ENCODE measurements around the gene ARL10.

The ARL10 gene

GRCh38 chr5:176388444-176389134, 23.3 kb downstream of the ARL10 start, which contains the start of the genes HIGD2A and NOP16 (continued):
- TF ChIP-seq ZNF488 (tag by site-specific recombination; IDR thresholded peaks at IDR 0.05) (no peak), ZBTB49 (tag by site-specific recombination; IDR thresholded peaks at IDR 0.05; ENCODE audit: low read depth) (no peak), ZNF514 (tag by site-specific recombination; IDR thresholded peaks at IDR 0.05) (no peak), ZNF600 (tag by site-specific recombination; IDR thresholded peaks at IDR 0.05) (peak; percentile 84), WT1 (tag by site-specific recombination; IDR thresholded peaks at IDR 0.05) (peak; percentile 67; the same call in 1 of the 2 replicates), ZNF174 (tag by site-specific recombination; IDR thresholded peaks at IDR 0.05) (no peak), HOXA7 (CRISPR knock-in tag; IDR thresholded peaks at IDR 0.05; ENCODE audit: borderline replicate concordance) (no peak), KLF16 (tag by site-specific recombination; IDR thresholded peaks at IDR 0.05) (peak; percentile 99), ZNF777 (tag by site-specific recombination; IDR thresholded peaks at IDR 0.05; ENCODE audit: borderline replicate concordance) (0 out of 2 replicates have a peak, but pooled peaks have one; percentile 57), ZNF366 (tag by site-specific recombination; conservative IDR thresholded peaks at IDR 0.05) (peak; percentile 97), BCL6B (tag by site-specific recombination; IDR thresholded peaks at IDR 0.05) (no peak)

GRCh38 chr5:176389135-176390123, 24.1 kb downstream of the ARL10 start:
- Histone ChIP-seq H3K27ac (ENCODE audit: extremely low read depth, low read depth, low read length) (peak overlapping the region; percentile 67), H3K4me1 (ENCODE audit: control insufficient read depth, insufficient read depth, low read length) (no peaks in the 10 kb centered on the region), H3K9me3 (ENCODE audit: control insufficient read depth, insufficient read depth, low read depth, low read length) (no peaks in the 10 kb centered on the region), H3K36me3 (ENCODE audit: control insufficient read depth in 2 of 2, insufficient read depth in 1 of 2, low read length in 2 of 2) (peaks cover 0 to 68% of the 10 kb centered on the region in 2 experiments; a peak in 2 of 3 replicates), H3K4me3 (ENCODE audit: low read depth, low read length) (peak overlapping the region; percentile 67)
- CTCF ChIA-PET, result interaction anchor here (0.7 to 1.0 kb wide), 2 partner anchors 215 to 900 kb away, joined by 3 to 4 read pairs; no protein-coding TSS in a partner anchor
- POLR2A ChIA-PET, result interaction anchor here (1.3 to 1.9 kb wide), 3 partner anchors 15 to 154 kb away, joined by 3 to 5 read pairs (median 4); partner anchors contain the start of gene FAF2
- TF ChIP-seq ZNF76 (tag by site-specific recombination; IDR thresholded peaks at IDR 0.05; ENCODE audit: borderline replicate concordance, low read depth), result no peak
- 0 out of 2 replicates have a peak, but pooled peaks have one; percentile 48 for TF ChIP-seq ZSCAN30 (tag by site-specific recombination; IDR thresholded peaks at IDR 0.05)
- TF ChIP-seq PATZ1 (tag by site-specific recombination; IDR thresholded peaks at IDR 0.05), result no peak; the same call in 1 of the 2 replicates
- no peak for TF ChIP-seq ZNF239 (tag by site-specific recombination; IDR thresholded peaks at IDR 0.05)
- 0 out of 2 replicates have a peak, but pooled peaks have one; percentile 1 for TF ChIP-seq ZBTB10 (tag by site-specific recombination; IDR thresholded peaks at IDR 0.05)
- TF ChIP-seq ZBTB20 (tag by site-specific recombination; IDR thresholded peaks at IDR 0.05), result peak; percentile 77
- peak; percentile 72; the same call in 1 of the 2 replicates for TF ChIP-seq KLF10 (tag by site-specific recombination; IDR thresholded peaks at IDR 0.05)
- no peak for TF ChIP-seq ZNF354C (tag by site-specific recombination; IDR thresholded peaks at IDR 0.05; ENCODE audit: borderline replicate concordance, low read depth)
- no peak for TF ChIP-seq ZNF777 (tag by site-specific recombination; IDR thresholded peaks at IDR 0.05; ENCODE audit: borderline replicate concordance)
- TF ChIP-seq ZNF2 (tag by site-specific recombination; IDR thresholded peaks at IDR 0.05), result peak; percentile 7; the same call in 1 of the 2 replicates
- no peak for TF ChIP-seq ZNF670 (tag by site-specific recombination; IDR thresholded peaks at IDR 0.05; ENCODE audit: low read depth)
- peak; percentile 97 for TF ChIP-seq ZNF341 (tag by site-specific recombination; IDR thresholded peaks at IDR 0.05; ENCODE audit: low read depth)
- TF ChIP-seq SP7 (tag by site-specific recombination; IDR thresholded peaks at IDR 0.05), result 0 out of 2 replicates have a peak, but pooled peaks have one; percentile 26
- 0 out of 2 replicates have a peak, but pooled peaks have one; percentile 11 for TF ChIP-seq ZNF24 (tag by site-specific recombination; IDR thresholded peaks at IDR 0.05)
- no peak for TF ChIP-seq KLF16 (tag by site-specific recombination; IDR thresholded peaks at IDR 0.05)

All from HEK293 (cell line).